SK-N-SH treated with all-trans-retinoic acid at 6 μM for 48 hours (cell line): Measurements from ENCODE around the gene PRICKLE1.

Experiments used
- ATAC-seq: fragments of 200-7000 bp; cut with Tn5 transposase; 3 replicates; pipeline ENCODE4 v1.9.1; 2020; ENCODE audit warnings: mild to moderate bottlenecking, moderate library complexity
- ARNTL ChIP-seq: fragments of 450-650 bp; formaldehyde crosslinking; IDR thresholded peaks from 2 replicates; pipeline ENCODE4 v1.5.0; 2020; ENCODE audit warnings: low read depth, mild to moderate bottlenecking, moderate library complexity, borderline replicate concordance
- BACH2 ChIP-seq: fragments of 250-450 bp; sonication (Bioruptor Pico); IDR thresholded peaks from 2 replicates; pipeline ENCODE4 v1.9.0; 2021; ENCODE audit warnings: mild to moderate bottlenecking, borderline replicate concordance
- CSDC2 ChIP-seq: fragments of 250-450 bp; sonication (Bioruptor Pico); IDR thresholded peaks from 2 replicates; pipeline ENCODE4 v1.5.0; 2020; ENCODE audit warnings: mild to moderate bottlenecking, moderate library complexity
- CSRNP3 ChIP-seq: fragments of 250-450 bp; sonication (Bioruptor Pico); IDR thresholded peaks from 2 replicates; pipeline ENCODE4 v1.5.1; 2021; ENCODE audit warnings: mild to moderate bottlenecking, moderate library complexity
- ESRRG ChIP-seq: fragments of 250-450 bp; sonication (Bioruptor Pico); IDR thresholded peaks from 2 replicates; pipeline ENCODE4 v1.6.1; 2021; ENCODE audit warnings: mild to moderate bottlenecking
- GLIS3 ChIP-seq: fragments of 250-450 bp; sonication (Bioruptor Pico); IDR thresholded peaks from 2 replicates; pipeline ENCODE4 v1.5.0; 2020; ENCODE audit warnings: mild to moderate bottlenecking, moderate library complexity
- ISL1 ChIP-seq: fragments of 250-450 bp; sonication (Bioruptor Pico); IDR thresholded peaks from 2 replicates; pipeline ENCODE4 v2.1.2; 2022; ENCODE audit warnings: mild to moderate bottlenecking, moderate library complexity
- OSR1 ChIP-seq: fragments of 250-450 bp; sonication (Bioruptor Pico); IDR thresholded peaks from 2 replicates; pipeline ENCODE4 v1.8.0; 2022; ENCODE audit warnings: moderate library complexity, mild to moderate bottlenecking, inconsistent platforms
- PATZ1 ChIP-seq: fragments of 250-450 bp; sonication (Bioruptor Pico); IDR thresholded peaks from 2 replicates; pipeline ENCODE4 v1.8.0; 2020; ENCODE audit warnings: mild to moderate bottlenecking, moderate library complexity, borderline replicate concordance
- POU6F1 ChIP-seq: fragments of 250-450 bp; sonication (Bioruptor Pico); IDR thresholded peaks from 2 replicates; pipeline ENCODE4 v1.8.0; 2021; ENCODE audit warnings: low read depth, mild to moderate bottlenecking, moderate library complexity, borderline replicate concordance
- PPARA ChIP-seq: fragments of 250-450 bp; sonication (Bioruptor Pico); IDR thresholded peaks from 2 replicates; pipeline ENCODE4 v1.5.0; 2020; ENCODE audit warnings: mild to moderate bottlenecking, borderline replicate concordance
- RARB ChIP-seq: fragments of 250-450 bp; sonication (Bioruptor Pico); IDR thresholded peaks from 2 replicates; pipeline ENCODE4 v1.8.0; 2021; ENCODE audit warnings: mild to moderate bottlenecking, moderate library complexity
- SNAI2 ChIP-seq: fragments of 250-450 bp; sonication (Bioruptor Pico); IDR thresholded peaks from 2 replicates; pipeline ENCODE4 v1.5.0; 2020; ENCODE audit warnings: mild to moderate bottlenecking, moderate library complexity
- TOX ChIP-seq: fragments of 250-450 bp; sonication (Bioruptor Pico); IDR thresholded peaks from 2 replicates; pipeline ENCODE4 v1.8.0; 2021; ENCODE audit warnings: mild to moderate bottlenecking, moderate library complexity, borderline replicate concordance
- ZC3H10 ChIP-seq: fragments of 250-450 bp; sonication (Bioruptor Pico); IDR thresholded peaks from 2 replicates; pipeline ENCODE4 v1.5.1; 2021; ENCODE audit warnings: mild to moderate bottlenecking, moderate library complexity
- ZFP3 ChIP-seq: fragments of 250-450 bp; sonication (Bioruptor Pico); IDR thresholded peaks from 2 replicates; pipeline ENCODE4 v1.5.0; 2020; ENCODE audit warnings: mild to moderate bottlenecking, moderate library complexity
- ZFP30 ChIP-seq: fragments of 450-650 bp; formaldehyde crosslinking; IDR thresholded peaks from 2 replicates; pipeline ENCODE4 v1.5.0; 2022; ENCODE audit warnings: mild to moderate bottlenecking, moderate library complexity
- ZNF565 ChIP-seq: fragments of 450-650 bp; formaldehyde crosslinking; conservative IDR thresholded peaks from 2 replicates; pipeline ENCODE4 v1.5.0; 2020; ENCODE audit warnings: low read depth, mild to moderate bottlenecking, moderate library complexity
- ZNF70 ChIP-seq: fragments of 450-650 bp; formaldehyde crosslinking; IDR thresholded peaks from 2 replicates; pipeline ENCODE4 v1.5.0; 2020; ENCODE audit warnings: mild to moderate bottlenecking, moderate library complexity
- ZNF8 ChIP-seq: fragments of 450-650 bp; formaldehyde crosslinking; IDR thresholded peaks from 2 replicates; pipeline ENCODE4 v1.5.0; 2020; ENCODE audit warnings: mild to moderate bottlenecking, moderate library complexity
- TF ChIP-seq, protein P1 (sequence below): fragments of 250-450 bp; sonication (Bioruptor Pico); IDR thresholded peaks from 2 replicates; pipeline ENCODE4 v1.5.1; 2020; ENCODE audit warnings: low read depth, mild to moderate bottlenecking, moderate library complexity

The PRICKLE1 gene

DNA sequence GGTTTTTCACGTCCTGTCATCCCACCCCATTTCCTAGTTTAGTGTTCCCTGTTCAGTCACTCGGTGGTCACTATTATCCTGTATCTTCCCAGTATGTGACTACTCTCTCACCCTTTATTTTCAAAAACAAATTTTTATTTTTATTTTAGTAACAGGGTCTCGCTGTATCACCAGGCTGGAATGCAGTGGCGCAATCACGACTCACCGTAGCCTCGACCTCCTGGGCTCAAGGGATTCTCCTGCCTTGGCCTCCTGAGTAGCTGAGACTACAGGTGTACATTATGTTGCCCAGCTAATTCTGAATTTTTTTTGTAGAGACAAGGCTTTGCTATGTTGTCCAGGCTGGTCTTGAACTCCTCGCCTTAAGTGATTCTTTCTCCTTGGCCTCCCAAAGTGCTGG, 20.1 kb upstream of the PRICKLE1 start:
- TF ChIP-seq TOX (no peak), GLIS3 (CRISPR knock-in tag) (no peak), SNAI2 (no peak), CSDC2 (CRISPR knock-in tag) (no peak), ZFP3 (CRISPR knock-in tag) (no peak), POU6F1 (CRISPR knock-in tag) (no peak), PPARA (CRISPR knock-in tag) (no peak), ZNF70 (CRISPR knock-in tag) (no peak), PATZ1 (CRISPR knock-in tag) (no peak), ZFP30 (no peak), ZNF565 (CRISPR knock-in tag) (no peak), ESRRG (CRISPR knock-in tag) (no peak)
- TF ChIP-seq, protein P1, sequence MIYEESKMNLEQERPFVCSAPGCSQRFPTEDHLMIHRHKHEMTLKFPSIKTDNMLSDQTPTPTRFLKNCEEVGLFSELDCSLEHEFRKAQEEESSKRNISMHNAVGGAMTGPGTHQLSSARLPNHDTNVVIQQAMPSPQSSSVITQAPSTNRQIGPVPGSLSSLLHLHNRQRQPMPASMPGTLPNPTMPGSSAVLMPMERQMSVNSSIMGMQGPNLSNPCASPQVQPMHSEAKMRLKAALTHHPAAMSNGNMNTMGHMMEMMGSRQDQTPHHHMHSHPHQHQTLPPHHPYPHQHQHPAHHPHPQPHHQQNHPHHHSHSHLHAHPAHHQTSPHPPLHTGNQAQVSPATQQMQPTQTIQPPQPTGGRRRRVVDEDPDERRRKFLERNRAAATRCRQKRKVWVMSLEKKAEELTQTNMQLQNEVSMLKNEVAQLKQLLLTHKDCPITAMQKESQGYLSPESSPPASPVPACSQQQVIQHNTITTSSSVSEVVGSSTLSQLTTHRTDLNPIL (CRISPR knock-in tag) = no peak
- no peak for ATAC-seq

GRCh38 chr12:42608196-42608825, 18.8 kb upstream of the PRICKLE1 start:
- ATAC-seq = no peak

More at GRCh38 chr12:42608196-42608825, 18.8 kb upstream of the PRICKLE1 start:
- no peak for TF ChIP-seq OSR1 (CRISPR knock-in tag)
- no peak for TF ChIP-seq ESRRG (CRISPR knock-in tag)
- no peak for TF ChIP-seq RARB (CRISPR knock-in tag)
- TF ChIP-seq TOX = no peak
- no peak for TF ChIP-seq ZNF70 (CRISPR knock-in tag)
- no peak for TF ChIP-seq POU6F1 (CRISPR knock-in tag)
- TF ChIP-seq ZC3H10 (CRISPR knock-in tag) = no peak
- TF ChIP-seq BACH2 = no peak
- TF ChIP-seq ARNTL = no peak
- no peak for TF ChIP-seq PPARA (CRISPR knock-in tag)
- no peak for TF ChIP-seq ZFP30
- no peak for TF ChIP-seq CSDC2 (CRISPR knock-in tag)
- TF ChIP-seq ZNF565 (CRISPR knock-in tag) = no peak
- TF ChIP-seq GLIS3 (CRISPR knock-in tag) = no peak
- TF ChIP-seq ISL1 (CRISPR knock-in tag) = no peak
- TF ChIP-seq CSRNP3 = no peak
- TF ChIP-seq, protein P1 (CRISPR knock-in tag) = no peak
- TF ChIP-seq ZNF8 (CRISPR knock-in tag) = no peak
